Fibroblast of skin of right biceps (primary cell): Measurements from ENCODE around the gene EXOC3L1.

ENCODE experiments used
- DNase-seq: peaks from one replicate; pipeline ENCODE4 v3.0.0-alpha.2; 2013

EXOC3L1 gene, protein sequence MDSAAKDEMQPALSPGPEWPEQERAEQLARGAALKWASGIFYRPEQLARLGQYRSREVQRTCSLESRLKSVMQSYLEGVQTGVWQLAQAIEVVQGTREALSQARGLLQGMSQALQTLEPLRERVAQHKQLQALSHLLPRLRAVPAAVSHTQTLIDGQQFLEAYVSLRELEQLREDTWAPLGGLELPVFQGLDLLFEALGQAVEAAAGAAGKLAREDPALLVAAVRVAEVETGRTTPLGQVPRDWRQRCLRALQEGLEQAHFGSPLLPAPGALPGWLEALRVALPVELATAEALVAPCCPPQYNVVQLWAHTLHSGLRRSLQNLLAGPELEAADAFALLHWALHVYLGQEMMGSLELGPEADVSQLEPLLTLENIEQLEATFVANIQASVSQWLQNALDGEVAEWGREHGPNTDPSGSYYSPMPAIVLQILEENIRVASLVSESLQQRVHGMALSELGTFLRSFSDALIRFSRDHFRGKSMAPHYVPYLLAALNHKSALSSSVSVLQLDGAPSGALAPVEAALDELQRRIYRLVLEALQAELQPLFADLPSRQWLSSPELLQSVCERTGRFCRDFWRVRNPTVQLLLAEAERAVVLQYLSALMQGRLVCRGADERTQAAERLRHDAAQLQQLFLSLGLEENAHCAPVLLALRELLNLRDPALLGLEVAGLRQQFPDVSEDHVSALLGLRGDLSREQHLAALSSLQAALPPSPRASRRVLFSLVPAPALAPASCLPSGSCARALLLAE

DNA sequence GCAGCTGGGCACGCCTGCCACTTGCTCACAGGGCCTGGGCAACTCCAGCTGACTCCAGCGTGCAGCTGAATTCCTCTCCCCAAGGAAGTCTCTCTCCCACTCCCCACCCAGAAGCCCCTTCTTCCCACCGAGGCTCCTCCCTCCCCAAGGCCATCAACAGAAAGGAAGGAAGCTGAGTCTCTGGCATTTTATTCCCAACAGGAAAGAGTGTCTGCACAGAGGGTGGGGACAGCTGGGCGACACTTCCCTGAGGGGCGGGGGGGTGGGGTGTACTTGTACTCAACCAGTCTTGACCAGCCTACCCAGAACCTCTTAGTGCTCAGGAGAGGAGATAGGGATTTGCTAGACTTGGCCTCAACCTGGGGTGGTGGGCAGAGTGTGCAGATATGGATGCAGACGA, at the start of gene EXOC3L1:
TSS of gene EXOC3L1 (minus strand) at position 96 of the 400 bp plus-strand sequence. CDS start 460 bp downstream, outside the sequence.
- no peak for DNase-seq

DNA sequence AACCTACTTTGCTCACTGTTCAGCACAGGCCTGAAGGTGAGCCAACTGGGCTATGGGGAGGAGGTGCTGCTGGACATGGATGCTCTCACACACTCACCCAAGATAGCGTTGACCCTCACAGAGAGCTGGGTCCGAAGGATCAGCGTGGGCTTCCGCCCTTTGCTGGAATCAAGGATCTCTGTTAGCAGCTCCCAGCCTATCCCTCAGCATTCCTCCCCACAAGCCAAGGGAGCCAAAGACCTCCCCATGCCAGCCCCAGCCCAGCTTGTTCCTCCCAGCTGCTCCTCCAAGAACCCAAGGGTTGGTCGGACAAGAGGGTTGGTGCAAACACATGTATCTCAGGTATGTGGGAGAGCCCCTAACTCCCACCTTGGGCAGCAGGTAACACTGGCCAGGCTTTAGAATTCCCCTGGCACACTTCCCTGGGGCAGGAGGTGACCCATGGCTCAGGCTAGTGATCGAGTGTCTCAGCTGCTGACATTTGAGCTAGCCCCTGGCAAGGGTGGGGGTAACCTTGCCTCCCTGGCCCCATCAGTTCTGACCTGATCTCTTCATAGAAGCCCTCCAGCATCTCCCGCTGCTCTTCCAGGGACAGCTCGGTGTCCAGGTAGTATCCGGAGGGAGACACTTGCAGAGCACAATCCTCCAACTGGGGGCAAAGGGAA, 49.0 kb upstream of the EXOC3L1 start:
- no peak for DNase-seq

DNA sequence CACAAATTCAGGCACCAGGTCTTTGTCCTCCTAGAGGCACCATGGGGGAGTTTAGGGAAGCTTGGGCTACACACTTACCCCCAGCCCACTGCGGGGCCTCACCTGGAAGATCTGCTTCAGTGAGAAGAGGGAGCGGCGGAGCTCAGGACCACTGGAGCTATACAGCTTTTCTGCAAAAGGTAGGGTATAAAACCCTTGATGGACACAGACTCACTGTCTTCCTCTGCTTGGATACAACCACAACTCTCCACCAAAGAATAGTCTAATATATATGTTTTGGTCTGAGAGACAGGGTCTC, 48.3 kb upstream of the EXOC3L1 start:
- DNase-seq = no peak

DNA sequence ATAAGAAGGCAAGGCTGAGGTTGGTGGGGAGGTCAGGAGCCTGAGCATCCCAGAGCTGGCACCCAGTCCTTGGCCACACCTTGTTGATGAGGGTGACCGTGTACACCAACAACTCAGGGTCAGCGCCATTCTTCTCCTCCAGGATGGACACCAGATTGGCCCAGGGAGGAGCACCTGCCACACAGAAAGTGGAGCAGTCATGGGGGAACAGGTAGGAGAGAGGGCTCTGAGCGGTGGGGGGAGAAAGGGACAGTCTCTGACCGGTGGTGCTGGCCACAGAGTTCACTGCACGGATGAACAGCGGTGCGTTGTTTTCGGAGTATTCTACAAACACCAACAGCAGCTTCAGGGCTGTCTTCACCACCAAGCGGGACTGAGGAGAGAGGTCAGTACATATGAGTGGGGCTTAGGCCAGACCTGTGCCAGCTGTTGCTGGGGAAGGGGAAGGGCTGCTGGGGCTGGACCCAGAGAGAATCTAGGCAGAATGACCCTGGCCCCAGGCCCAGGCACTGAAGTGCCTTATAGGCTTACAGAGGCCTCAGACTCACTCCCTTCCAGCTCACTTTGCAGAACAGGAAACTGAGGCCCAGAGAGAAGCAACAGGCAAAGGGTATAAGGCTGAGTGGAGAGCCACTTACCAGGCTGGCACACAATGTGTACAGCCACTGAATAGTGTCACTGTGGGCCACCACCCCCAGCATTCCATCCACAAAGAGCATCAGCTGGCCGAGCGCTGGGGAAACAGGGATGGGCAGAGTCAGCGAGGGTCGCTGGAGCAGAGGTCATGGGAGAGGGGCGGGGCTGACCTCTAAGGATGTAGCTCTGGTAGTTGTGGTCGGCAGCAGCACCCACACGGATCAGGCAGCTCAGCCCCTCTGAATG, 47.7 kb upstream of the EXOC3L1 start:
- no peak for DNase-seq

DNA sequence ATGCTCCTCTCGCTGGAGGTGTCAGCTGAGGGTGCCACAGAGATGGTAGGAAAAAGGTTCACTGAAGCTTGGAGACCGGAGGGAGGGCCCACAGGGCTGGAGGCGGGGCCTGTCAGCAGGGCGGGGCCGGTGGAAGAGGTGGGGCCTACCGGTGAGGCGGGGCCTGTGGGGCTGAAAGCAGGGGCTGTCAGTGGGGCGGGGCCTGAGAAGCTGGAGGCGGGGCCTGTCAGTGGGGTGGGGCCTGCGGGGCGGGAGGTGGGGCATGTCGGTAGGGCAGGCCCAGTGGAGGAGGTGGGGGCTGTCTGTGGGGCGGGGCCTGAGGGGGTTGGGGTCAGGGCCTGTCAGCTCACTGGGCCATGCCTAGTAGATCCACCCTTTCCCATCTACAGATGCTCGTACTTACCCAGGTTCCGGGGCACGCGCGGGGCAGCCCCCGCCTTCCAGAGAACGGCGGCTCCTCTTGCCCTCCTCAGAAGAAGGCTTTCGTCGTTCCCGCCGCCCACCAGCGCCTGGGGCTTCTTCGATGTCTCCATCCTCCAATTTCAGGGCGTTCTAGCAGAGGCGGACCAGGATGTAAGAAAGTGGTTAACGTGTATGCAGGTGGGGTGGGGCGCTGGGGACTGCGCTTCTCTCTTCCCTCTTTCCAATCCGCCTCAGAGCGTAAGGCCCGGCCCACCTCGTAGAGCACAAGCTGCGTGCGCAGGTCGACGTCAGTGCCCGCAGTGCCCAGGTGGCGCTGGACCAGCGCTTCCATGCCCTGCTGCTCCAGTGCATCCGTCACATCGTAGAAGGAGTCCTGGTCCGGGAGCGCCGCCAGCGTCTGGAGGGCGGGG, 46.8 kb upstream of the EXOC3L1 start:
- DNase-seq = peak; percentile 69

DNA sequence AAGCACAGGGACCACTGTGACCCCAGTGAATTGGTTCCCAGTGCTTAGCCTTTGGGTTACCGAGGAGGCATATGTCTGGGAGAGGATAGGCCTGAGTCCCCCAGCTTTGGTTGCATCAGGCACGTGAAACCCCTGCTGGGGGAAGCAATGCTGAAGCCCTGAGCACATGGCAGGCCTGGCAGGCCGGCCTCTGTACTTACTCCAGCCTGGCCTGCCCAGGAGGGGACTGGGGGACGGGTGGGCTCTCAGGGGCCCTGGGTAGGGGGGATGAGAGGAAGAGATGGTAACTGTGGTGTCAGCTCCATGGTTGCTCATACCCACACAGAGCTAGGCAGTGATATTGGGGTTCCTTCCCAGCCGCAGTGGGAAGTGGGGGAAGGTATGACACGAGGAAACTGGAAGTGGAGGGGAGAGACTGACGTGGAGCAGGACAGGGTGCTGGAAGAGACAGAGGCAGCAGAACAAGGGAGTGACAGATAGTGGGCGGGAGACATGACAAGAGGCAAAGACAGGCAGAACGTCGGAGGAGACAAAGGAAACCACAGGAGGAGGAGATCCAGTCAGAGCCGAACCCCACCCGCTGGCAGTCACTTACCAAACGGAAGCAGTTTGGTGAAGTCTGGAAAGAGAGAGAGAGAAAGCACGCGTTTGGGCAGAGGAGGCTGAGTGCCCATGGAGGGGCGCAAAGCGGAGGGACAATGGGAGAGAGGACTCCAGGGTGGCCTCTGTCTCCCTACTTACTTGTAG, 46.1 kb upstream of the EXOC3L1 start:
- no peak for DNase-seq

DNA sequence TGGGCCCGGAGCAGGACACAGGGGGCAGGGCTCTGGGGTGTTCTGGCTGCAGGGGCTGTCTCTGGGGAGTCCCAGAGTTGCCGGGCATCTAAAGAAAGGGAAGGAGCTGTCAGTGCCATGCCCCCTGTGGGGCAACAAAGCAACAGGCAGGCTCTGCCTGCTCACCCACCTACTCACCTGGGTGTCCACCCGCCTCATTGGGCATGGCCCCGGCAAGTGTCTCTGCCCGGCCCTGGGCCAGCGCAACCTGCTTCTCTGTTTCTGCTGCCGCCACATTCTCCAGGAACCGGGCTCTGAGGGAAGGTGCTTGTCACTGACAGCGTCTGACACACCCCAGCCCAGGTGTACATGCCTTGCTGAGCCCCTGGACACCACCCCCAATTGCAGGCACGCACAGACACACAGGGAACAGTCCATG, 44.3 kb upstream of the EXOC3L1 start:
- DNase-seq = no peak

DNA sequence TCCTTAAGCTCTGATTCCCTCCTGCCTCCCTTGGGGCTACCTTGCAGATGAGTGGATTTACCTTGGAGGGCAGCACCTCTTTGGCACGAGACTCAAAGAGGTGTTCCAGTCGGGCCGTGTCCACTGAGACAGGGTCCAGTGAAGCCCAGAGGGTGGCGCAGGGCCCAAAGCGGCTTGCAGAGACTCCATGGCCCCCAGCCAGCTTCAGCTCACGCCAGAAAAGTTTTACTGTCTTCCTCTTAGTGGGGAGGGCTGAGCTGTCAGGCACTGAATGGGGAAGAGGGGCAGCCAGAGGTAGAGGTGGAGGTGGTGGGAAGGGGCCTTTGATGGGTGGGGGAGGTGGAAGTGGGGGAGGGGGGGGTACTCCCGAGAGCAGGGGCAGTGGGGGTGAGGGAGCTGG, 43.7 kb upstream of the EXOC3L1 start:
- DNase-seq = no peak

DNA sequence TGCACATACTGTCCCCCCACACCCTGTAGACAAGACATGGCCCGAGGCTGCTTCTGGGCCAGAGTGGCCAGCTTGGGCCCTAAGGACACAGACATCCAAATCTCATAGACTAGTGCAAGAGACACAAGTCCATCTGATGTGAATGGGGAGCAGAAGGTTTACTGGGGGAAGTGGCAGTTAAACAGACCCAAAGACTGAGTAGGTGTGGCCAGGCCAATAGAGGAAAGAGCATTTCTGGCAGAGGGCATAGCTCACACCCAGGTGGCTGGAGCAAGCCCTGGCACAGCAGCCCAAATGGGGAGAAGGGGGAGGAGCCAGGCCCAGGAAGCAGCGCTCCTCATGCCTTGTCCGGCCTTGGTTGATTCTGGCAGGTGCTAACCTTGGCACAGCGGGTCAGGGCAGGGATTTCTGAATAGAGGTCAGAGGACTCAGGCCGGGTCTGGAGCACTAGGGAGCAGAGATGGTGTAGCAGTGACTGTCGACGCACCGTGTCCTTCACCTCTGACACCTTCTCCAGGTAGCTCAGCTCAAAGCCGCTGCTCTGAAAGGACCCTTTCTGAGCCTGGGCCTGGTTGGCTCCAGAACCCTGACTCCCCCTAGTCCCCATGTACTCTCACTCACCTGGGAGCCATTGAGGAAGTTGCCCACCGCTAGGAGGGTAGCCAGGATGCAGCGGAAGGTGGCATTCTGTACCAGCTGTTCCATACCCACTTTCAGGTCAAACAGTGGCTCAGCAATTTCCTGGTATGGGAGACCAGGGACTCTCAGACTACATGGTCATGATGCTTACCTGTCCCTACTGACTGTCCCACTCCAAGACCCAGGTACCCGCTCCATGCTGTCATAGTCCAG, 41.1 kb upstream of the EXOC3L1 start:
- DNase-seq = no peak

DNA sequence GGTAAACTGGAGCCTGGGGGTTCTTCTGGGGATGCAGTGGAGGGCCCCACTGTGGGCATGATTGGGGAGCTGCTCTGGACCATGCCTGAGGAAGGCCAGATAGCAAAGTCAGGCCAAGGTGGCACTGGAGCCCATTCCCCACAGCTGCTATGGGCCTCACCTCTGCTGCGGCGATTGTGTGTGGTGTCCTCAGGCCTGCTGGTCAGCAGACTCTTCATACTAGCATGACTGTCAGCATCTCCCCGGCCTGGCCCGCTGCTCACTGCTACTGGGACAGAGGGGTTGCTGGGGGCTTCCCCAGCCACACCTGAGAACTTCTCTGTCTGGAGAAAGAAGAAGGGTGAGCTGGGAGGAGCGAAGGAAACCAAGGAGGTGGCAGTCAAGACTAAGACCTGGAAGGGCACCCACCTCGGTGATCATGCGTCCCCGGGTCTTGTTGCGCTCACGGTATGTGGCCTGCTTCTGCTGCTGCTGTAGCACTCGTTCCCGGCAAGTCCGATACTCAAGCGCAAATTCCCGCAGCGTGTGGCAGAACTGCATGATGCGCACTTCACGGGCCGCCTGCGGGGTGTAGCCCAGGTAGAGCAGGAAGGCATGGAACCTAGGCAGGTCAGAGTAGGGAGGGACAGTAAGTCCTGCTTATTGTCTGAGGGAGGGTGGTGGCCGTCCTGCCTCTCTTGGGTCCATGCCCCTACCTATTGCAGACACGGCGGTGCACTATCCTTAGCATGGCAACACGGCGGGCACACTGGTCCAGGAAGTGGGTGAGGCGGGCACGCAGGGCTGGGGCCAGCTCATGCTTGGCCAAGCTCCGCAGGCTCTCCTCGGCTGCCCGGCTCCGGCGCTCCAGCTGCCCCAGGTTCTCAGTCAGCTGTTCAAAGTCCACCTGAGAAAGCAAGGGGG, 40.2 kb upstream of the EXOC3L1 start:
- no peak for DNase-seq

DNA sequence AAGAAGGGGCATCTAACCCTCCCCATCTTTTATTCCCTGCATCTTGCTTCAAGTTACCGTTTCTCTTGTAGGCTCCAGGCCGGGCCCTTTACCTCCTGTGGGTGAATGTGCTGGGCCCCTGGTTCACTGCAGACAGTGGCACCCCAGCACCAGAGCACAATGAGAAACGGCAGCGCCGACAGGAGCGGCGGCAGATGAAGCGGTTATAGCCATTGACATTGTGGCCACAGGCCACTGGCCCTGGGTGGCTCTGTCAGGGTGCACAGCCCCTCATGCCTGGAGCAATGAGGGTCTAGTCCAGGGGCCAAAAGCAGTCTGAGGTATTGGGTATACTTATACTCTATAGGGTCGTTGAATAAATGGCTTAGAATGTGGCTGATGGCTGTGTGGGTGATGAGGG, 39.0 kb upstream of the EXOC3L1 start:
- DNase-seq = no peak

DNA sequence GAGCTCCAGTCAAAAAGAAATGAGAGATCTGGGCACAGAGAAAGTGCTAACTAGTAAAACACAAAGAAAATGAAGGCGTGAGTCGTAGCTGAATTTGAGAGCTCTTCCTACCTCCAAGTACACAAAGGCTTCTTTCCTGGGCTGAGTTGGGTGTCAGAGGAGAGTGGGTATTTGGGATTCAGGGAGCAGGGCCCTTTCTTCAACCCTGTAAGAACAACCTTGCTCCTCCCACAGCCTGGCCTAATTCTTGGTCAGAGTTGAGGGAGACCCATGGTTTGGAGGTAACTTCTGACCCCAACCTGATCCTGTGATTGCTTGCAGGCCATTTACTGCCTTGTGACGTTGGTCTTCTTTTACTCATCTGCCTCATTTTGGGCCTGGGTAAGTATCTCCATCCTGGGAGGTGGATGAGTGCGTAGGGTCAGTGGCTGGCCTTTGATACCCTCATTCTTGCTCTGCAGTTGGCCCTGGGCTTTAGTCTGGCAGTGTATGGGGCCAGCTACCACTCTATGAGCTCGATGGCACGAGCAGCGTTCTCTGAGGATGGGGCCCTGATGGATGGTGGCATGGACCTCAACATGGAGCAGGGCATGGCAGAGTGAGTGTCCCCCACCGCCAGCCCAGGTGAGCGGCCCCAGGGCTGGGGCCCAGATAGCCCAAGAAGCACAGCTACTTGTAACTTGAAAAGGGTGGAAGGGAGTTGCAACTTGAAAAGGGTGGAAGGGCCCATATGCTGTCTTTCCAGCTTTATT, 38.3 kb upstream of the EXOC3L1 start:
- no peak for DNase-seq

DNA sequence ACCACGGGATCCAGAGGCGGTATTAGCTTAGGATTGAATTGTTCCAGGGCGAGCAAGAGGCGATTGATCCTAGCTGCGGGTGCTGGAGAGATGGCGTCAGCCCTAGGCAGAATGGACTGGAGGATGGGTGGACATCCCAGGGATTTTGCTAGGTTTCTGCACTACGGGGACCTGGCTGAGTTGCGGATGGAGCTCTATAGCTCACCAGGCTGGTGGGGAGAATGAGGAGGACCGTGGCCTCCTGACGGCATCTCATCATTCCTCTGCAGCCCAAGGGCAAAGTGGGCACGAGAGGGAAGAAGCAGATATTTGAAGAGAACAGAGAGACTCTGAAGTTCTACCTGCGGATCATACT, 37.6 kb upstream of the EXOC3L1 start:
- no peak for DNase-seq

DNA sequence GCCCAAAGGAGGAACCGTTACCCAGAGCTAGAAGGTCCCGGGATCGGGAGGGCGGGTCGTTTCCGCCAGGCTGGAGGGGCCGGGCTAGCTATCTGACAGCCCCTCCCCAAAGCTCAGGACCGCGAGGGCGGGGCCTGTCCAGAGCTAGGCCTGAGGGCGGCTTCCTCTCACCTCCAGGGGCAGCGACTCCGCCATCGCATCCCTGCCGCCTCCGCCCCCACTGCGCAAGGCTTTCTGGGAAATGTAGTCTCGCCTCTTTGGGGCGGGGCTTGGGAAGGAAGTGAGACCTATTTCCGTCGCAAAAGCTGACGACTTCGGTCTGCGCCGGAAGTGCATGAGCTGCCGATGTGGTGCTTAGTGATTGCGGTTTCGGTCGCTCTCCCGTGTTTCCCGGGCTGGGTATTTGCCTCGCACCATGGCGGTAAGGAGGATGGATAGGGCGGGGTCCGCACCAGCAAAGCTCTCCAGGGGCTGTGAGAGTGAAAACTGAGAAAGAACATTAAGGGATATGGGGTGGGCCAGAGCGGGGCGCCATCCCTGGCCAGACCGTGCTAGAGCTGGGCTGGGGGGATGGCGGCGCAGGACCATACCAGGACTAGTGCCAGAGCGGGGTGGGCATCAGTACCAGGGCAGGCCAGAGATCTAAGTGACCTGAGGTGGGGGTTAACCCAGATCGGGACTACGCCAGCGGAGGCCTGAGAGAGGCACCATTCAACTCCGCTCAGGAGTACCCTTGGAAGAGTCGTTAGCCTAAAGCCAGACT, 37.0 kb upstream of the EXOC3L1 start, which contains the start of gene TMEM208:
TSS of gene TMEM208 (plus strand) at position 327 of the 763 bp plus-strand sequence. CDS start at position 416, 89 bp downstream.
- peak; percentile 99 for DNase-seq

DNA sequence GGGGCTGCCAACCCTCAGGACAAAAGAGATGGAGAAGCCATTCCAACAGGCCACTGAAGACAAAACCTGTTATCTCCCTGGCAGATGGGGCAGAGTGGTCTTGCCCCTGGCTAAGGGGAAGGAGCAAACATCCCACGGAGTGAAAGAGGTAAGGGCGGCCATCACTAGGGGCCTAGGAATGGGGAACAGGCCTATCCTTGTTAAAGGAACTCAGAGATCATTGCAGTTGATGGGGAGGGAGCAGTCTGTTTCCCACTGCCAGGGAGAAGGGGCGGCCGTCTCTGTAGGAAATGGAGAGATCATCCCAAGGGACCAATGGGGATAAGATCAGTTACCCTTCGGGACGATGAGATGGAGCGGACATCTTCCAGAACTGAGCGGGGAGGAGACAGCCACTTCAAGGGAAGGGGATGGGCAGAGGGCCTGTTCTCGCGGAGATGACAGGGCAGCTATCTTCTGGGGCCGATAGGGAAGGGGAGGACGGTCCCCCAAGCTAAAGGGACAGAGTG, 36.4 kb upstream of the EXOC3L1 start:
- DNase-seq = no peak

DNA sequence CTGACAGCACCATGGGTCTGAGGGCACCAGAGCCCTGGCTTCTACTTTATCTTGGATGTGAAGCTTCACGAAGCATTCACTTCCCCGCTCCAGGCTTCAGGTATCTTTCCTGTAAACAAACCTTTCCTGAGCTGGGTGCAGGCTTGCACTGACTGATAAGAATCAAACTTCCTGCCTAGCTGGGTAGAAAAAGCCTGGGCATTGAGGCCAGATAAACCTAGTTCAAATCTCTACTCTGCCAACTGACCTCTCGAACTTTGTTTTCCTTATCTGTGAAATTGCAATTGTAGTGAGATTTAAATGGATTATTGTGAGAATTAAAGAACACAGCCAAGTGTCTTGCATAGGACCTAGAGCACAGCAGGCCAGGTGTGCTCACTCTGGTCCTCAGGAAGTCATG, 34.1 kb upstream of the EXOC3L1 start:
- DNase-seq = no peak
